NCI-H2107 (cell line): ENCODE data around the gene ZCCHC7.
"Not testable (repeated sequence)": the region's sequence is repeated elsewhere in the genome, so short reads cannot be mapped to it uniquely, and the experiment has no call there.

Experiments
- DNase-seq: peaks from one replicate; lab custom pipeline; 2025; lab: John Stamatoyannopoulos, UW

The ZCCHC7 gene

GRCh38 chr9:37174247-37174646 lies 53.9 kb downstream of the ZCCHC7 start:
- no peak for DNase-seq

- no peak for DNase-seq
Measured at GRCh38 chr9:37178742-37179141, 58.4 kb downstream of the ZCCHC7 start.

DNA sequence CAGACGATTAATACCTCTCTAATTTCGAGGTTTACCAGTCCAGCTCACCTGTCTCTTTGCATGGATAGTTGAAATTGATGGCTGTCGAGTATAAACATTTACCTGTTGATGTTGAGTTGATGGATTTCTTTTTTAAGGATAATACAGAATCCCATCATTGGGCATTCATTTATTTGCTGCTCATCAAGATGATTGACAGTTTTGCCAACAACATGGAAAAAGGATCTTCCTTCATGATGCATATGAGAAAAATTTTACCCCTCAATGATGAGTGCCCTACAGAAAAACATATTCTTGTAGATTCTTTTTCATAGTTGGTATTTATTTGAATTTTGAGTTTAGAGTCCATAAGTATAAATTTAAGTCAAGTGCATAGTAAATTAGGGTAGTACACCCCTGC lies 59.2 kb downstream of the ZCCHC7 start:
- no peak for DNase-seq

DNA sequence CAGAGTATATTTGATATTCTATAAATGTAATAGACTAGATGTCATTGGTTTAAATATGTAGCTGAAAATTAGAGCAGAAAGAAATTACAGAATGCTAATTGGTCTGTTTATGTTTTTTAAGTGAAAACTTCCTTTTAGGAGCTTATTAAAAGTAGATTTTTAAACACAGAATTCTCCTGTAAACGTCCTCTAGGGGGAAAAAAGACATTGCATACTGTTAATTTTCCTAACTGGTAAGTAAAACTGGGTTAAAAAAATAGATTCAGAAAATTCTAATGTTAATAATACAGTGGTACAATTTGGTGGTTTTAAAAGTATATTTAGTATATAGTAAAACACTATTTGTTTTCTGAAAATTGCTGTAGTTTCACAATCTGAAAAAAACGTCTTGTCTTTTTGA lies 59.8 kb downstream of the ZCCHC7 start:
- DNase-seq: no peak

DNA sequence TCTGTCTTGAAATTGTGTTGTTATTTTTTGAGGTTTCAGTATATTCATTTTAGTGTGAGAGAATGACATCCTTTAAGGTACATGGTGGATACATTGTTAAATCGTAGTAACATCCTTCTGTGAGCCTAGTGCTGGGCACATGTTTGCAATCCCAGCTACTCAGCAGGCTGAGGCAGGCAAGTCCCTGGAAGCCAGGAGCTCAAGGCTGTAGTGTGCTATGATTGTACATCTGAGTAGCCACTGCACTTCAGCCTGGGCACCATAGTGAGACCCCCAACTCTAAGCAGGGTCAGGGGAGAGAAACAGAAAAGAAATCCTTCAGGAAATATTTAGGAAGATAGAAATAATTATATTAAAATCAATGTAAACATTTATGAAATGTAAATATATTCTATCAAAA lies 62.3 kb downstream of the ZCCHC7 start:
- DNase-seq: no peak

GRCh38 chr9:37184905-37185867 lies 64.8 kb downstream of the ZCCHC7 start:
- DNase-seq: no peak

DNA sequence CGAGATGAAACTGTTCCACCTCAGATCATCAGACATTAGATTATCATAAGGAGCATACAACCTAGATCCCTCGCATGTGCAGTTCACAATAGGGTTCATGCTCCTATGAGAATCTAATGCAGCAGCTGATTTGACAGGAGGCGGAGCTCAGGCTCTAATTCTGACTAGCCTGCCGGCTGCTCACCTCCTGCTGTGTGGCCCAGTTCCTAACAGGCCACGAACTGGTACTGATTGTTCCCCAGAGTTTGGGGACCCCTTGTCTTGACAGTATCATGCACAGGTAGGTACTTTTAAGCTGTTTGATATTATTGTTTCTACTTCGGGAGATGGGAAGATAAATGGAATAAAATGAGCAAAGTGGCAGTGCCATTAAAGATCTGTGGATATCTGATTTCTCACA lies 66.9 kb downstream of the ZCCHC7 start:
- no peak for DNase-seq

DNA sequence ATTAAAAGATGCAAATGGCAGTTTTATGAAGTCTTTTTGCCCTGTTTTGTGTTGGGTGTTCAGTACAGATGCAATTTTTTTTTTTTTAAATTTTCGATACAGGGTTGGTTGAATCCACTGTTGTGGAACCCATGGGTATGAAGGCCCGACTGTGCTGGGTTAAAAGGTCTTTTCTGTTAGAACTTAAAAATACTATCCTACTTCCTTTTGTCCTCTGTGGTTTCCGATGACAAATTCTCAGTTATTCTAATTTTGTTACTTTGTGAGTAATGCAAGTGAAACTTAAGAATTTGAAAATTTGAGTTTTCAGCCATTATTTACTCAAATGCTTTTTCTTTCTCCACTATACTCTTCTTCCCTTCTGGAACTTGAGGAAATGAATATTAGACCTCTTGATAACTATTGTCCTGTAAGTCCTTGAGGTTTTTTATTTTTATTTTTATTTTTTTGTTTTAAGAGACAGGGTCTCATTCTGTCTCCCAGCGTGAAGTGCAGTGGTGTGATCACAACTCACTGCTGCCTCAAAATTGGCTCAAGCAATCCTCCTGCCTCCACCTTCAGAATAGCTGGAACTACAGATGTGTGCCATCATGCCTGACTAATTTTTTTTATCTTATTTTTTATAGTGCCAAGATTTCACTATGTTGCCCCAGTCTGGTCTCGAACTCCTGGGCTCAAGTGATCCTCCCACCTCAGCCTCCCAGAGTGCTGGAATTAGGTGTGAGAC lies 67.5 kb downstream of the ZCCHC7 start:
- DNase-seq: no peak

- not testable (repeated sequence) for DNase-seq
Measured at GRCh38 chr9:37190739-37191138, 70.4 kb downstream of the ZCCHC7 start.

DNA sequence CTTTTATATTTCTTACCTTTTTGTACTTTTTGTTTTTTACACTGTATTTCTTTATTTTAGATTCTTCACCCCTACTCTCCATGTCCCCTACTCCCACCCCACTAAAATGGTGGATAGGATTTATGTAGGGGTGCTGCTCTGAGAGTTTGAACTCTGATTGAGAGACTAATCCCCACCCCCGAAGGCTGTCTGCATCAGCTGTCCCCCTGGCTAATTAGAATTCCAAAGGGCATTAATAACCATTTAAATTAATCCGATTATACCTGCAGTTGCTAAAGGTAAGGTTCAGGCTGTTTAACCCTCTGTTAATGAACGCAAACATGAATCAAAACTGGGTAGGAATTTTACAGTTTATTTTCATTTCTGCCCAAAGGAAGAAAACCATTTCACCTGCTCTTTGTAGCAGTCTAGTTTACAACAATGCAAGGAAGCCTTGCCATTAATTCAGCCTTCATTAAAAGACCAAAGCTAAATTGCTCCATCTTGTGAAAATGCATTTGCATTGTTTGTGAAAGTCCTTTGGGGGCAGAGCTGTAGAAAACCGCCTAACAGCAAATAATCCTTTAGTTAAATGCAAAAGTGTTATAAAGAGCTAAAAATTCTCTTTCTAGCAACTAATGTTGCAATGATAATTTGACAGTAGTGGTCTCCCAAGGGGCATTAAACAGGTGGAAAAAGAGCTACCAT lies 71.2 kb downstream of the ZCCHC7 start:
- DNase-seq: no peak

DNA sequence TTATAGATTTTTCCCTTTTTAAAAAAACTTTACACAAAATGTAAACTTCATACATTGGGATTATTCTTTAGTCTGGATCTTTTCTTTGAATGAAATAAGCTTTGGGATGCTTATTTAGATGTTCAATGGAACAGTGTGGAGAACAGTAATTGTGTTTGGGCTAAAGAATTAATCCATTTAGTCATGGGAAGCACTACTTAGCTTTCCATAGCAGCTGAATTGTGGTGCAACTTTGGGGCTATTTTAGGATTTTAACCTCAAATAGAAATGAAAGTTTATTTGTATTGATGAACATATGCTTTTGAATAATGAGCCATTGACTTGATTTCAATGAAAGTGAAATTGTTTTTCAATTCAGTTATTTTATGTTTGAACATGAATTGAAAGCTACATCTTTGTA lies 72.4 kb downstream of the ZCCHC7 start:
- DNase-seq: no peak

GRCh38 chr9:37197158-37198038 lies 77.0 kb downstream of the ZCCHC7 start:
- peak; percentile 4 for DNase-seq

GRCh38 chr9:37198039-37198729 lies 77.8 kb downstream of the ZCCHC7 start:
- no peak for DNase-seq

- DNase-seq: no peak
Measured at GRCh38 chr9:37198831-37199230, 78.5 kb downstream of the ZCCHC7 start.

- no peak for DNase-seq
Measured at GRCh38 chr9:37200433-37201005, 80.1 kb downstream of the ZCCHC7 start.

- no peak for DNase-seq
Measured at GRCh38 chr9:37201581-37201980, 81.2 kb downstream of the ZCCHC7 start.

- DNase-seq: no peak
Measured at GRCh38 chr9:37202091-37202490, 81.7 kb downstream of the ZCCHC7 start.

GRCh38 chr9:37203456-37203855 lies 83.1 kb downstream of the ZCCHC7 start:
- DNase-seq: not testable (repeated sequence)

DNA sequence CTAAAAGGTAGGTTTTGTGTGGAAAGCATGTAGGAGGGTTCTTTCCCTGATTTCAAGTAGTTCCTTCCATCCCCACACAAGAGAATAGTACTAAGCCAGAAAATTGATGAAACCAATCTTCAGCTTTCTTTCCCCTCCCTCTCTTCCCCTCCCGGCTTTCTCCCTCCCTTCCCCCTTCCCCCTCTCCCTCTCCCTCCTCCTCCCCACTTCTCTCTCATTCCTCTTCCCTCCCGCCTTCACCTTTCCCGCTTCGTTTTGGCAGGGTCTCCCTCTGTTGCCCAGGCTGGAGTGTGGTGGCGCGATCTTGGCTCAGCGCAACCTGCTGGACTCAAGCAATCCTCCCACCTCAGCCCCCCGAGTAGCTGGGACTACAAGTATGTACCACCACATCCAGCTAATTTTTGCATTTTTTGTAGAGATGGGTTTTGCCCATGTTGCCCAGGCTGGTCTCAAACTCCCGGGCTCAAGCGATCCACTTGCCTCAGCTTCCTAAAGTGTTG lies 85.8 kb downstream of the ZCCHC7 start:
- no peak for DNase-seq
